Measurements from ENCODE around the gene LTA4H. TPM values are rescaled to one million over a fixed set of nuclear protein-coding genes. Genes with fewer than 3 reads are reported as not detected.

LTA4H gene
- total RNA-seq, 3 donors from 2014 or later (not counting 1 experiment from before 2014, with no cell fraction given), result 43.1 to 51.9 (median 48.3) TPM

DNA sequence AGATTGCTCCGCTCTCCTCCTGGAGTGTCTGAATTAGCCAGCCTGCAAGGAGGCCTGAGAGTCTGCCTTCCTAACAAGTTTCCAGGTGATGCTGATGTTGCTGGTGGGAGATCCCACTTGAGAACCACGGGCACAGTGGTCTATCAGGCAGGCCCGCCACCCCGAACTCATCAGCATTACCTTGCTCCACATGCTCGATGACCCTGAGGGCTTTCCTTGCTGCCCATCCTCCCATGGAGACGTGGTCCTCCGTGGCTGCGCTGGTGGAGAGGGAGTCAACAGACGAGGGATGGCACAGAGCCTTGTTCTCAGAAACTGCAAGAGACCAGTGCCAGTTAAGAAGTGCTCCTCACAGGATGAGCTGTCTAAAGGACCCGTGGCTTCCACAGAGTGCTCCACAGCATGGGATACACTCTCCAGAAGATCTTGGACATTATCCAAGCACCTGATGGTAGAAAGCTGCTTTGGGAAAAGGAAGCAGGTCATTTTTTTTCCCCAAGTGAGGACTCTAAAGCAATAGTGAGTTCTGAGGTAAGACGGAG is 57.6 kb downstream of the LTA4H start:
- Histone ChIP-seq H3K27ac (ENCODE audit: low read length) (no peak overlapping the region), H3K4me1 (ENCODE audit: control insufficient read depth, insufficient read depth, low read length) (no peaks in the 10 kb centered on the region), H3K4me3 (ENCODE audit: low read length) (no peak overlapping the region), H3K27me3 (ENCODE audit: control insufficient read depth, insufficient read depth, low read length) (no peaks in the 10 kb centered on the region), H3K9me3 (ENCODE audit: control insufficient read depth, insufficient read depth, low read length) (no peaks in the 10 kb centered on the region), H3K36me3 (ENCODE audit: control insufficient read depth, insufficient read depth, low read length) (no peaks in the 10 kb centered on the region)
- Mint-ChIP-seq H3K4me3 (no peak overlapping the region), H3K9me3 (no peaks in the 10 kb centered on the region), H3K27ac (no peak overlapping the region), H3K36me3 (no peaks in the 10 kb centered on the region), H3K4me1 (no peaks in the 10 kb centered on the region), H3K27me3 (ENCODE audit: low read depth in 2 of 2) (no peaks in the 10 kb centered on the region)
- 88% methylated on average over 11 of the region's 11 CpGs for WGBS (ENCODE audit: insufficient coverage)
- intact Hi-C loops (cut with micrococcal nuclease), result no loop called here
- DNase-seq (no peak), ATAC-seq (no peak)
- TF ChIP-seq, protein P1, sequence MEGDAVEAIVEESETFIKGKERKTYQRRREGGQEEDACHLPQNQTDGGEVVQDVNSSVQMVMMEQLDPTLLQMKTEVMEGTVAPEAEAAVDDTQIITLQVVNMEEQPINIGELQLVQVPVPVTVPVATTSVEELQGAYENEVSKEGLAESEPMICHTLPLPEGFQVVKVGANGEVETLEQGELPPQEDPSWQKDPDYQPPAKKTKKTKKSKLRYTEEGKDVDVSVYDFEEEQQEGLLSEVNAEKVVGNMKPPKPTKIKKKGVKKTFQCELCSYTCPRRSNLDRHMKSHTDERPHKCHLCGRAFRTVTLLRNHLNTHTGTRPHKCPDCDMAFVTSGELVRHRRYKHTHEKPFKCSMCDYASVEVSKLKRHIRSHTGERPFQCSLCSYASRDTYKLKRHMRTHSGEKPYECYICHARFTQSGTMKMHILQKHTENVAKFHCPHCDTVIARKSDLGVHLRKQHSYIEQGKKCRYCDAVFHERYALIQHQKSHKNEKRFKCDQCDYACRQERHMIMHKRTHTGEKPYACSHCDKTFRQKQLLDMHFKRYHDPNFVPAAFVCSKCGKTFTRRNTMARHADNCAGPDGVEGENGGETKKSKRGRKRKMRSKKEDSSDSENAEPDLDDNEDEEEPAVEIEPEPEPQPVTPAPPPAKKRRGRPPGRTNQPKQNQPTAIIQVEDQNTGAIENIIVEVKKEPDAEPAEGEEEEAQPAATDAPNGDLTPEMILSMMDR (IDR thresholded peaks at IDR 0.05), result no peak

DNA sequence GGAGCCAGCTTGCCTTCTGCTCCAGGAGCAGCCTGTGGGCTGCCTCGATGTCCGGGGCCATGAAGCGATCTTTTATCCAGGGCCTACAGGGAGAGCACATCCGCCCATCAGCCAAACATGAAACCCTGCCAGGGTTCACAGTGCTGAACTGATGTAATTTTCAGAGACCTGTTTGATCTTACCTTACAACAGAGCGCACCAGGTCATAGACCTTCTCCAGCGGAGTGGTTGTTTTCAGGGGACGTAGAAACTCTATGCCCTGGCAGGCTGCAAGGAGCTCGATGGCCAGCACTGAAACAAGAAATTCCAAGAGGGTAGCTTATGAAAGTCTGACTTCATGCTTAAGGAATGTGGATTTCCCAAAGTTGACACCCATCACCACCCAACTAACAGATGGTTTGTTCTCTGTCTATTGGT is 59.0 kb downstream of the LTA4H start:
- Histone ChIP-seq H3K27me3 (ENCODE audit: control insufficient read depth, insufficient read depth, low read length) (no peaks in the 10 kb centered on the region), H3K36me3 (ENCODE audit: control insufficient read depth, insufficient read depth, low read length) (no peaks in the 10 kb centered on the region), H3K27ac (ENCODE audit: low read length) (no peak overlapping the region), H3K4me3 (ENCODE audit: low read length) (no peak overlapping the region), H3K4me1 (ENCODE audit: control insufficient read depth, insufficient read depth, low read length) (no peaks in the 10 kb centered on the region), H3K9me3 (ENCODE audit: control insufficient read depth, insufficient read depth, low read length) (no peaks in the 10 kb centered on the region)
- Mint-ChIP-seq H3K27ac (no peak overlapping the region), H3K4me3 (no peak overlapping the region), H3K36me3 (no peaks in the 10 kb centered on the region), H3K9me3 (no peaks in the 10 kb centered on the region), H3K27me3 (ENCODE audit: low read depth in 2 of 2) (no peaks in the 10 kb centered on the region), H3K4me1 (no peaks in the 10 kb centered on the region)
- intact Hi-C loops (cut with micrococcal nuclease), result no loop called here
- WGBS (ENCODE audit: insufficient coverage), result 91% methylated on average over 8 of the region's 8 CpGs
- ATAC-seq (no peak), DNase-seq (no peak)
- TF ChIP-seq, protein P1 (IDR thresholded peaks at IDR 0.05), result no peak

DNA sequence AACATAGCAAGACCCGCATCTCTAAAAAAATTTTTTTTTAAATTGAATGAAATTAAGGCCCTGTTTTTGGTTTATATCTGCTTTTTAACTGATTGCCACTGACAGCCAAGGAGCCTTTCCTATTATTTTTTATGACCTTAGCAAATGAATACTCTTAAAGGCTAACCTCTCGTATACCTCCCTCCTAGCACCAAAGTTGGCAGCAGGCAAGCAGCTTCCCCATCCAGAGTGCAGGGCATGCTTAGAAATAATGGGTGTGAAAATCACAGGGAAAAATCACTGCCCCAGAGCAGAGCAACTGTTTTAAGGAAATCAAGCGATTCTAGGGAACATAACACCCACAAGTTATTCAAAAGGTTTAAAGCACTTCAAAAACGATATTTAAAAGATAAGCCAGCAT is 59.9 kb downstream of the LTA4H start:
- no peaks in the 10 kb centered on the region for H3K4me1 Mint-ChIP-seq
- intact Hi-C loops (cut with micrococcal nuclease), result no loop called here
- WGBS (ENCODE audit: insufficient coverage), result 90% methylated on average over 3 of the region's 4 CpGs
- H3K36me3 ChIP-seq (ENCODE audit: control insufficient read depth, insufficient read depth, low read length), result no peaks in the 10 kb centered on the region
- H3K36me3 Mint-ChIP-seq, result no peaks in the 10 kb centered on the region
- no peaks in the 10 kb centered on the region for H3K9me3 ChIP-seq (ENCODE audit: control insufficient read depth, insufficient read depth, low read length)
- TF ChIP-seq, protein P1 (IDR thresholded peaks at IDR 0.05), result no peak
- H3K27ac Mint-ChIP-seq, result no peak overlapping the region
- no peak overlapping the region for H3K27ac ChIP-seq (ENCODE audit: low read length)
- H3K4me3 ChIP-seq (ENCODE audit: low read length), result no peak overlapping the region
- no peaks in the 10 kb centered on the region for H3K27me3 ChIP-seq (ENCODE audit: control insufficient read depth, insufficient read depth, low read length)
- DNase-seq (no peak), ATAC-seq (no peak)
- no peaks in the 10 kb centered on the region for H3K4me1 ChIP-seq (ENCODE audit: control insufficient read depth, insufficient read depth, low read length)
- no peaks in the 10 kb centered on the region for H3K9me3 Mint-ChIP-seq
- no peak overlapping the region for H3K4me3 Mint-ChIP-seq
- H3K27me3 Mint-ChIP-seq (ENCODE audit: low read depth in 2 of 2), result no peaks in the 10 kb centered on the region

DNA sequence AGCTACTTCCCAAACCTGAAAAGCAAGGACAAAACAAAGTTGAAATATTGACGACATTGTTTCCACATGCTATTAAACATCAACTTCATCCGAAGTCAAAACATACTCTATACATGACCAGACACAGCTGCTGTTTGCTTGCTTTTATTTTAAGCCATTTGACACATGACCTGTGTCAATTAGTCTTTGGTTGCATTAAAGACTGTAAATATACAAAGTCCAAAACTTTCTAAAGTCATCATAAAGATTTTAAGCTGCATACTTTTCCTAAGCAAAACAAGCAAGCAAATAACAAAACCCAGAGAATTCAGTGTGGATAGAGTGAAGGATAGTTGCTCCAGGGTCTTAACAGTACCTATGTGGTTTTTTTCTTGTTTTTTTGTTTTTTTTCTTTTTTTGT is 61.0 kb downstream of the LTA4H start:
- no peaks in the 10 kb centered on the region for H3K36me3 ChIP-seq (ENCODE audit: control insufficient read depth, insufficient read depth, low read length)
- WGBS (ENCODE audit: insufficient coverage), result 94% methylated on average over 2 of the region's 2 CpGs
- no peaks in the 10 kb centered on the region for H3K27me3 ChIP-seq (ENCODE audit: control insufficient read depth, insufficient read depth, low read length)
- no peak overlapping the region for H3K27ac Mint-ChIP-seq
- no peak overlapping the region for H3K4me3 ChIP-seq (ENCODE audit: low read length)
- intact Hi-C loops (cut with micrococcal nuclease), result no loop called here
- H3K4me1 ChIP-seq (ENCODE audit: control insufficient read depth, insufficient read depth, low read length), result no peaks in the 10 kb centered on the region
- TF ChIP-seq, protein P1 (IDR thresholded peaks at IDR 0.05), result no peak
- DNase-seq, result no peak
- no peaks in the 10 kb centered on the region for H3K9me3 ChIP-seq (ENCODE audit: control insufficient read depth, insufficient read depth, low read length)
- ATAC-seq, result no peak
- H3K4me1 Mint-ChIP-seq, result no peaks in the 10 kb centered on the region
- H3K4me3 Mint-ChIP-seq, result no peak overlapping the region
- H3K27ac ChIP-seq (ENCODE audit: low read length), result no peak overlapping the region
- no peaks in the 10 kb centered on the region for H3K9me3 Mint-ChIP-seq
- H3K27me3 Mint-ChIP-seq (ENCODE audit: low read depth in 2 of 2), result no peaks in the 10 kb centered on the region
- no peaks in the 10 kb centered on the region for H3K36me3 Mint-ChIP-seq
